ENCODE data around the gene LY6G5C. TPM values are rescaled to one million over a fixed set of nuclear protein-coding genes. Genes with fewer than 3 reads are reported as not detected.

The LY6G5C gene
- total and polyA plus RNA-seq, 2 experiments from 2014 or later: 2.1 TPM; not detected in 1

DNA sequence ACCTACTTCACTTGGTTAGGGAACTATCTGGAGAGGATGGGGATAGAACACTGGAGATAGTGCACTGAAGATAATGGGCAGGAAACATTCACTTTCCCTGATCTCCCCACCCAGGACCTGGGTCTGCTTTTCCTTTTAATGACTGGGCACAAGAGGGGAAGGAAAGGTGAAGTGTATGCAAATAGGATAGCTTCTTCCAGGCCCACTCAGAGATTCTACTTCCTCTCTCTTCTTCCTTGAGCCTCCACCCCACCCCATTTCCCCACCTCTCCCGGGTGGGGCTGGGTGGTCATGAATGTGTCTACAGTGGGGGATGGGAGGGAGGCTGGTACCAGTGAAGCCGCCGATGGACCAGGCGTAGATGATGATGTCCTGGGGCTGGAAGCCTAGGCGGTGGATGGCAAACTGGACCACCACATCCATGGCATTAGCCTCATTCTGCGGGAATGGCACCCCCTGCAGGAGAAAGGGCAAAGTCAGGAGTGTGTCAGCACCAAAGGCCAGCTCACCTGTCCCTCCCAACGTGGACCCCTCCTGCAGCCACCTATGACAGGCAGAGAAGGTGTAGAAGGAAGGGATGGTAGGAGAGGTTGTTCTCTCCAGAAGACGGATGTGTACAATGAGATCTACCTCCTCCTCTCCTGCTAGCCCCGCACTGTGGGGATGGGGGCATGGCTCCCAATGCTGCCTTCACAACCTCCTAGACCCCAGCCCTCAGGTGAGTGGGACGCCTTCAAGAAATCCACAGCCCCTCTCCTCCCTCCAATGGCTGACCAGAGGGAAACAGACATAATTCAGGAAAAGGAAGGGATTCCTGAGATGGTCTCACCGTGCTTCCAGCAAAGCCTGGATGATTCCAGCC, 8.6 kb upstream of the LY6G5C start:
- Histone ChIP-seq H4K20me1 (replicated peaks; ENCODE audit: insufficient read depth) (no peaks in the 10 kb centered on the region), H3K36me3 (ENCODE audit: insufficient read depth) (no peaks in the 10 kb centered on the region), H3K79me2 (replicated peaks; ENCODE audit: insufficient read depth) (no peaks in the 10 kb centered on the region), H3K27me3 (ENCODE audit: insufficient read depth) (no peaks in the 10 kb centered on the region), H3K4me2 (no peak overlapping the region), H3K9me2 (ENCODE audit: insufficient read depth) (no peaks in the 10 kb centered on the region), H3K4me3 (no peak overlapping the region), H3K27ac (ENCODE audit: low read depth) (no peak overlapping the region), H3F3A (replicated peaks; ENCODE audit: low read depth) (no peaks in the 10 kb centered on the region), H3K4me1 (ENCODE audit: insufficient read depth) (no peaks in the 10 kb centered on the region), H2AFZ (no peak overlapping the region)
- H3K4me1 Mint-ChIP-seq: no peaks in the 10 kb centered on the region; the same call in 2 of the 3 replicates
- H3K27me3 Mint-ChIP-seq (ENCODE audit: insufficient read depth, low read depth, poor library complexity): peaks cover 6% of the 10 kb centered on the region
- ATAC-seq (peak; percentile 89), DNase-seq (ENCODE audit: low spot score) (peak; percentile 72)
- peaks cover 19% of the 10 kb centered on the region for H3K36me3 Mint-ChIP-seq (ENCODE audit: low read depth)
- no peak overlapping the region for H3K27ac Mint-ChIP-seq
- no peak overlapping the region for H3K4me3 Mint-ChIP-seq
- H3K9me3 Mint-ChIP-seq: no peaks in the 10 kb centered on the region
- TF ChIP-seq, protein P1, sequence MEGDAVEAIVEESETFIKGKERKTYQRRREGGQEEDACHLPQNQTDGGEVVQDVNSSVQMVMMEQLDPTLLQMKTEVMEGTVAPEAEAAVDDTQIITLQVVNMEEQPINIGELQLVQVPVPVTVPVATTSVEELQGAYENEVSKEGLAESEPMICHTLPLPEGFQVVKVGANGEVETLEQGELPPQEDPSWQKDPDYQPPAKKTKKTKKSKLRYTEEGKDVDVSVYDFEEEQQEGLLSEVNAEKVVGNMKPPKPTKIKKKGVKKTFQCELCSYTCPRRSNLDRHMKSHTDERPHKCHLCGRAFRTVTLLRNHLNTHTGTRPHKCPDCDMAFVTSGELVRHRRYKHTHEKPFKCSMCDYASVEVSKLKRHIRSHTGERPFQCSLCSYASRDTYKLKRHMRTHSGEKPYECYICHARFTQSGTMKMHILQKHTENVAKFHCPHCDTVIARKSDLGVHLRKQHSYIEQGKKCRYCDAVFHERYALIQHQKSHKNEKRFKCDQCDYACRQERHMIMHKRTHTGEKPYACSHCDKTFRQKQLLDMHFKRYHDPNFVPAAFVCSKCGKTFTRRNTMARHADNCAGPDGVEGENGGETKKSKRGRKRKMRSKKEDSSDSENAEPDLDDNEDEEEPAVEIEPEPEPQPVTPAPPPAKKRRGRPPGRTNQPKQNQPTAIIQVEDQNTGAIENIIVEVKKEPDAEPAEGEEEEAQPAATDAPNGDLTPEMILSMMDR (conservative IDR thresholded peaks at IDR 0.05; ENCODE audit: low read depth in 2 of 2): peak; percentile 69 to 80
- TF ChIP-seq ZNF114 (CRISPR knock-in tag; IDR thresholded peaks at IDR 0.05) (no peak), NANOG (IDR thresholded peaks at IDR 0.05; ENCODE audit: borderline replicate concordance) (no peak), JUNB (IDR thresholded peaks at IDR 0.05; ENCODE audit: unreplicated experiment) (no peak), ZNF331 (CRISPR knock-in tag; IDR thresholded peaks at IDR 0.05; ENCODE audit: low read depth) (no peak), CREB1 (CRISPR knock-in tag; IDR thresholded peaks at IDR 0.05; ENCODE audit: low read depth) (no peak)
- TF ChIP-seq, protein P2, sequence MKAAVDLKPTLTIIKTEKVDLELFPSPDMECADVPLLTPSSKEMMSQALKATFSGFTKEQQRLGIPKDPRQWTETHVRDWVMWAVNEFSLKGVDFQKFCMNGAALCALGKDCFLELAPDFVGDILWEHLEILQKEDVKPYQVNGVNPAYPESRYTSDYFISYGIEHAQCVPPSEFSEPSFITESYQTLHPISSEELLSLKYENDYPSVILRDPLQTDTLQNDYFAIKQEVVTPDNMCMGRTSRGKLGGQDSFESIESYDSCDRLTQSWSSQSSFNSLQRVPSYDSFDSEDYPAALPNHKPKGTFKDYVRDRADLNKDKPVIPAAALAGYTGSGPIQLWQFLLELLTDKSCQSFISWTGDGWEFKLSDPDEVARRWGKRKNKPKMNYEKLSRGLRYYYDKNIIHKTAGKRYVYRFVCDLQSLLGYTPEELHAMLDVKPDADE (IDR thresholded peaks at IDR 0.05): no peak
- TF ChIP-seq, protein P3, sequence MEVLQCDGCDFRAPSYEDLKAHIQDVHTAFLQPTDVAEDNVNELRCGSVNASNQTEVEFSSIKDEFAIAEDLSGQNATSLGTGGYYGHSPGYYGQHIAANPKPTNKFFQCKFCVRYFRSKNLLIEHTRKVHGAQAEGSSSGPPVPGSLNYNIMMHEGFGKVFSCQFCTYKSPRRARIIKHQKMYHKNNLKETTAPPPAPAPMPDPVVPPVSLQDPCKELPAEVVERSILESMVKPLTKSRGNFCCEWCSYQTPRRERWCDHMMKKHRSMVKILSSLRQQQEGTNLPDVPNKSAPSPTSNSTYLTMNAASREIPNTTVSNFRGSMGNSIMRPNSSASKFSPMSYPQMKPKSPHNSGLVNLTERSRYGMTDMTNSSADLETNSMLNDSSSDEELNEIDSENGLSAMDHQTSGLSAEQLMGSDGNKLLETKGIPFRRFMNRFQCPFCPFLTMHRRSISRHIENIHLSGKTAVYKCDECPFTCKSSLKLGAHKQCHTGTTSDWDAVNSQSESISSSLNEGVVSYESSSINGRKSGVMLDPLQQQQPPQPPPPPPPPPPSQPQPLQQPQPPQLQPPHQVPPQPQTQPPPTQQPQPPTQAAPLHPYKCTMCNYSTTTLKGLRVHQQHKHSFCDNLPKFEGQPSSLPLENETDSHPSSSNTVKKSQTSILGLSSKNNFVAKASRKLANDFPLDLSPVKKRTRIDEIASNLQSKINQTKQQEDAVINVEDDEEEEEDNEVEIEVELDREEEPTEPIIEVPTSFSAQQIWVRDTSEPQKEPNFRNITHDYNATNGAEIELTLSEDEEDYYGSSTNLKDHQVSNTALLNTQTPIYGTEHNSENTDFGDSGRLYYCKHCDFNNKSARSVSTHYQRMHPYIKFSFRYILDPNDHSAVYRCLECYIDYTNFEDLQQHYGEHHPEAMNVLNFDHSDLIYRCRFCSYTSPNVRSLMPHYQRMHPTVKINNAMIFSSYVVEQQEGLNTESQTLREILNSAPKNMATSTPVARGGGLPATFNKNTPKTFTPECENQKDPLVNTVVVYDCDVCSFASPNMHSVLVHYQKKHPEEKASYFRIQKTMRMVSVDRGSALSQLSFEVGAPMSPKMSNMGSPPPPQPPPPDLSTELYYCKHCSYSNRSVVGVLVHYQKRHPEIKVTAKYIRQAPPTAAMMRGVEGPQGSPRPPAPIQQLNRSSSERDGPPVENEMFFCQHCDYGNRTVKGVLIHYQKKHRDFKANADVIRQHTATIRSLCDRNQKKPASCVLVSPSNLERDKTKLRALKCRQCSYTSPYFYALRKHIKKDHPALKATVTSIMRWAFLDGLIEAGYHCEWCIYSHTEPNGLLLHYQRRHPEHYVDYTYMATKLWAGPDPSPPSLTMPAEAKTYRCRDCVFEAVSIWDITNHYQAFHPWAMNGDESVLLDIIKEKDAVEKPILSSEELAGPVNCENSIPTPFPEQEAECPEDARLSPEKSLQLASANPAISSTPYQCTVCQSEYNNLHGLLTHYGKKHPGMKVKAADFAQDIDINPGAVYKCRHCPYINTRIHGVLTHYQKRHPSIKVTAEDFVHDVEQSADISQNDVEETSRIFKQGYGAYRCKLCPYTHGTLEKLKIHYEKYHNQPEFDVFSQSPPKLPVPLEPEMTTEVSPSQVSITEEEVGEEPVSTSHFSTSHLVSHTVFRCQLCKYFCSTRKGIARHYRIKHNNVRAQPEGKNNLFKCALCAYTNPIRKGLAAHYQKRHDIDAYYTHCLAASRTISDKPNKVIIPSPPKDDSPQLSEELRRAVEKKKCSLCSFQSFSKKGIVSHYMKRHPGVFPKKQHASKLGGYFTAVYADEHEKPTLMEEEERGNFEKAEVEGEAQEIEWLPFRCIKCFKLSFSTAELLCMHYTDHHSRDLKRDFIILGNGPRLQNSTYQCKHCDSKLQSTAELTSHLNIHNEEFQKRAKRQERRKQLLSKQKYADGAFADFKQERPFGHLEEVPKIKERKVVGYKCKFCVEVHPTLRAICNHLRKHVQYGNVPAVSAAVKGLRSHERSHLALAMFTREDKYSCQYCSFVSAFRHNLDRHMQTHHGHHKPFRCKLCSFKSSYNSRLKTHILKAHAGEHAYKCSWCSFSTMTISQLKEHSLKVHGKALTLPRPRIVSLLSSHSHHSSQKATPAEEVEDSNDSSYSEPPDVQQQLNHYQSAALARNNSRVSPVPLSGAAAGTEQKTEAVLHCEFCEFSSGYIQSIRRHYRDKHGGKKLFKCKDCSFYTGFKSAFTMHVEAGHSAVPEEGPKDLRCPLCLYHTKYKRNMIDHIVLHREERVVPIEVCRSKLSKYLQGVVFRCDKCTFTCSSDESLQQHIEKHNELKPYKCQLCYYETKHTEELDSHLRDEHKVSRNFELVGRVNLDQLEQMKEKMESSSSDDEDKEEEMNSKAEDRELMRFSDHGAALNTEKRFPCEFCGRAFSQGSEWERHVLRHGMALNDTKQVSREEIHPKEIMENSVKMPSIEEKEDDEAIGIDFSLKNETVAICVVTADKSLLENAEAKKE (CRISPR knock-in tag; IDR thresholded peaks at IDR 0.05): no peak

Data from GM23338 (cell line).